Measurements from ENCODE around the gene SLC39A10. TPM values are rescaled to one million over a fixed set of nuclear protein-coding genes. Genes with fewer than 3 reads are reported as not detected.

Gene SLC39A10
- total RNA-seq, 1 experiment from 2014 or later = 167 TPM

DNA sequence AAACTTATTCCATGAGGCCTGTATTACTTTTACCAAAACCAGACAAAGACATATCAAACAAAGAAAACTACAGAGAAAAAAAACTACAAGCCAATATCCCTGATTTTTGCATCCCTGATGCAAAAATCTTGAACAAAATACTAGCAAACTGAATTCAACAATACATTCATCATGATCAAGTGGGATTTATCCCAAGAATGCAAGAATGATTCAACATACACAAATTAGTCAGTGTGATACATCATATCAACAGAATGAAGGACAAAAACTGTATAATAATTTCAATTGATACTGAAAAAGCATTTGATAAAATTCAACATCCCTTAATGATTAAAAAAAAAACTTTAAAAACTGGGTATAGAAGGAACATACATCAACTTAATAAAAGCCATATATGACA is 106.8 kb downstream of the SLC39A10 start:
- no peak for ATAC-seq
- Mint-ChIP-seq H3K27me3 (ENCODE audit: low read depth) (no peaks in the 10 kb centered on the region), H3K27ac (no peak overlapping the region), H3K9me3 (peaks cover 30% of the 10 kb centered on the region), H3K36me3 (peaks cover 6% of the 10 kb centered on the region), H3K4me1 (no peaks in the 10 kb centered on the region), H3K4me3 (no peak overlapping the region)
- TF ChIP-seq, protein P1, sequence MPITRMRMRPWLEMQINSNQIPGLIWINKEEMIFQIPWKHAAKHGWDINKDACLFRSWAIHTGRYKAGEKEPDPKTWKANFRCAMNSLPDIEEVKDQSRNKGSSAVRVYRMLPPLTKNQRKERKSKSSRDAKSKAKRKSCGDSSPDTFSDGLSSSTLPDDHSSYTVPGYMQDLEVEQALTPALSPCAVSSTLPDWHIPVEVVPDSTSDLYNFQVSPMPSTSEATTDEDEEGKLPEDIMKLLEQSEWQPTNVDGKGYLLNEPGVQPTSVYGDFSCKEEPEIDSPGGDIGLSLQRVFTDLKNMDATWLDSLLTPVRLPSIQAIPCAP (CRISPR knock-in tag; IDR thresholded peaks at IDR 0.05) = no peak
- TF ChIP-seq ZNF138 (CRISPR knock-in tag; conservative IDR thresholded peaks at IDR 0.05) (no peak), KAT7 (CRISPR knock-in tag; IDR thresholded peaks at IDR 0.05; ENCODE audit: borderline replicate concordance) (no peak), ELF4 (CRISPR knock-in tag; IDR thresholded peaks at IDR 0.05; ENCODE audit: low read depth) (no peak), MYBL2 (CRISPR knock-in tag; IDR thresholded peaks at IDR 0.05) (no peak), CREB1 (CRISPR knock-in tag; IDR thresholded peaks at IDR 0.05) (no peak)
- TF ChIP-seq, protein P2, sequence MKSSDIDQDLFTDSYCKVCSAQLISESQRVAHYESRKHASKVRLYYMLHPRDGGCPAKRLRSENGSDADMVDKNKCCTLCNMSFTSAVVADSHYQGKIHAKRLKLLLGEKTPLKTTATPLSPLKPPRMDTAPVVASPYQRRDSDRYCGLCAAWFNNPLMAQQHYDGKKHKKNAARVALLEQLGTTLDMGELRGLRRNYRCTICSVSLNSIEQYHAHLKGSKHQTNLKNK (CRISPR knock-in tag; IDR thresholded peaks at IDR 0.05) = no peak
- TF ChIP-seq, protein P3, sequence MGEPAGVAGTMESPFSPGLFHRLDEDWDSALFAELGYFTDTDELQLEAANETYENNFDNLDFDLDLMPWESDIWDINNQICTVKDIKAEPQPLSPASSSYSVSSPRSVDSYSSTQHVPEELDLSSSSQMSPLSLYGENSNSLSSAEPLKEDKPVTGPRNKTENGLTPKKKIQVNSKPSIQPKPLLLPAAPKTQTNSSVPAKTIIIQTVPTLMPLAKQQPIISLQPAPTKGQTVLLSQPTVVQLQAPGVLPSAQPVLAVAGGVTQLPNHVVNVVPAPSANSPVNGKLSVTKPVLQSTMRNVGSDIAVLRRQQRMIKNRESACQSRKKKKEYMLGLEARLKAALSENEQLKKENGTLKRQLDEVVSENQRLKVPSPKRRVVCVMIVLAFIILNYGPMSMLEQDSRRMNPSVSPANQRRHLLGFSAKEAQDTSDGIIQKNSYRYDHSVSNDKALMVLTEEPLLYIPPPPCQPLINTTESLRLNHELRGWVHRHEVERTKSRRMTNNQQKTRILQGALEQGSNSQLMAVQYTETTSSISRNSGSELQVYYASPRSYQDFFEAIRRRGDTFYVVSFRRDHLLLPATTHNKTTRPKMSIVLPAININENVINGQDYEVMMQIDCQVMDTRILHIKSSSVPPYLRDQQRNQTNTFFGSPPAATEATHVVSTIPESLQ (CRISPR knock-in tag; IDR thresholded peaks at IDR 0.05) = no peak
- TF ChIP-seq, protein P4, sequence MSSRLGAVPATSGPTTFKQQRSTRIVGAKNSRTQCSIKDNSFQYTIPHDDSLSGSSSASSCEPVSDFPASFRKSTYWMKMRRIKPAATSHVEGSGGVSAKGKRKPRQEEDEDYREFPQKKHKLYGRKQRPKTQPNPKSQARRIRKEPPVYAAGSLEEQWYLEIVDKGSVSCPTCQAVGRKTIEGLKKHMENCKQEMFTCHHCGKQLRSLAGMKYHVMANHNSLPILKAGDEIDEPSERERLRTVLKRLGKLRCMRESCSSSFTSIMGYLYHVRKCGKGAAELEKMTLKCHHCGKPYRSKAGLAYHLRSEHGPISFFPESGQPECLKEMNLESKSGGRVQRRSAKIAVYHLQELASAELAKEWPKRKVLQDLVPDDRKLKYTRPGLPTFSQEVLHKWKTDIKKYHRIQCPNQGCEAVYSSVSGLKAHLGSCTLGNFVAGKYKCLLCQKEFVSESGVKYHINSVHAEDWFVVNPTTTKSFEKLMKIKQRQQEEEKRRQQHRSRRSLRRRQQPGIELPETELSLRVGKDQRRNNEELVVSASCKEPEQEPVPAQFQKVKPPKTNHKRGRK (CRISPR knock-in tag; IDR thresholded peaks at IDR 0.05; ENCODE audit: borderline replicate concordance) = no peak
- ChIA-PET CTCF (no interaction called here), POLR2A (no interaction called here)
- DNase-seq (ENCODE audit: low spot score) = no peak

DNA sequence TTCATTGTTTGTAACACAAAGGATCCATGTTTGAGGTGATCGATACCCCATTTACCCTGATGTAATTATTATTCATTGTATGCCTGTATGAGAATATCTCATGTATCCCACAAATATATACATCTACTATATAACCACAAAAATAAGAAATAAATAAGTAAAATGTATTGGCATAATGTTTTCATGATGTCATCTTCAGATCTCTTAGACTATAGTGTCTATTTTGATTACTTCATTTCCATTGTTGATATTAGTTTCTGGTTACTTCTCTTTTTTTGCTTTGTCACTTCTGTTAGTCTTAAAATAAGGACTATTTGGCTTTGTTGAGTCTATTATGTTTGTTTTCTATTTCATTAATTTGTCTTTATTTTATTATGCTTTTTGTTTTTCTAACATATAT is 109.7 kb downstream of the SLC39A10 start:
- no peaks in the 10 kb centered on the region for H3K27me3 Mint-ChIP-seq (ENCODE audit: low read depth)
- no peak for DNase-seq (ENCODE audit: low spot score)
- CTCF ChIA-PET = no interaction called here
- peaks cover 34% of the 10 kb centered on the region for H3K9me3 Mint-ChIP-seq
- H3K4me3 Mint-ChIP-seq = no peak overlapping the region
- no peaks in the 10 kb centered on the region for H3K4me1 Mint-ChIP-seq
- H3K27ac Mint-ChIP-seq = no peak overlapping the region
- POLR2A ChIA-PET = no interaction called here
- no peak for ATAC-seq
- peaks cover 6% of the 10 kb centered on the region for H3K36me3 Mint-ChIP-seq
- TF ChIP-seq, protein P5, sequence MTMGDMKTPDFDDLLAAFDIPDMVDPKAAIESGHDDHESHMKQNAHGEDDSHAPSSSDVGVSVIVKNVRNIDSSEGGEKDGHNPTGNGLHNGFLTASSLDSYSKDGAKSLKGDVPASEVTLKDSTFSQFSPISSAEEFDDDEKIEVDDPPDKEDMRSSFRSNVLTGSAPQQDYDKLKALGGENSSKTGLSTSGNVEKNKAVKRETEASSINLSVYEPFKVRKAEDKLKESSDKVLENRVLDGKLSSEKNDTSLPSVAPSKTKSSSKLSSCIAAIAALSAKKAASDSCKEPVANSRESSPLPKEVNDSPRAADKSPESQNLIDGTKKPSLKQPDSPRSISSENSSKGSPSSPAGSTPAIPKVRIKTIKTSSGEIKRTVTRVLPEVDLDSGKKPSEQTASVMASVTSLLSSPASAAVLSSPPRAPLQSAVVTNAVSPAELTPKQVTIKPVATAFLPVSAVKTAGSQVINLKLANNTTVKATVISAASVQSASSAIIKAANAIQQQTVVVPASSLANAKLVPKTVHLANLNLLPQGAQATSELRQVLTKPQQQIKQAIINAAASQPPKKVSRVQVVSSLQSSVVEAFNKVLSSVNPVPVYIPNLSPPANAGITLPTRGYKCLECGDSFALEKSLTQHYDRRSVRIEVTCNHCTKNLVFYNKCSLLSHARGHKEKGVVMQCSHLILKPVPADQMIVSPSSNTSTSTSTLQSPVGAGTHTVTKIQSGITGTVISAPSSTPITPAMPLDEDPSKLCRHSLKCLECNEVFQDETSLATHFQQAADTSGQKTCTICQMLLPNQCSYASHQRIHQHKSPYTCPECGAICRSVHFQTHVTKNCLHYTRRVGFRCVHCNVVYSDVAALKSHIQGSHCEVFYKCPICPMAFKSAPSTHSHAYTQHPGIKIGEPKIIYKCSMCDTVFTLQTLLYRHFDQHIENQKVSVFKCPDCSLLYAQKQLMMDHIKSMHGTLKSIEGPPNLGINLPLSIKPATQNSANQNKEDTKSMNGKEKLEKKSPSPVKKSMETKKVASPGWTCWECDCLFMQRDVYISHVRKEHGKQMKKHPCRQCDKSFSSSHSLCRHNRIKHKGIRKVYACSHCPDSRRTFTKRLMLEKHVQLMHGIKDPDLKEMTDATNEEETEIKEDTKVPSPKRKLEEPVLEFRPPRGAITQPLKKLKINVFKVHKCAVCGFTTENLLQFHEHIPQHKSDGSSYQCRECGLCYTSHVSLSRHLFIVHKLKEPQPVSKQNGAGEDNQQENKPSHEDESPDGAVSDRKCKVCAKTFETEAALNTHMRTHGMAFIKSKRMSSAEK (CRISPR knock-in tag; IDR thresholded peaks at IDR 0.05; ENCODE audit: borderline replicate concordance) = no peak
- no peak for TF ChIP-seq TP53 (CRISPR knock-in tag; IDR thresholded peaks at IDR 0.05)
- TF ChIP-seq ZNF232 (CRISPR knock-in tag; IDR thresholded peaks at IDR 0.05) = no peak
- TF ChIP-seq ATF1 (CRISPR knock-in tag; IDR thresholded peaks at IDR 0.05) = no peak
- no peak for TF ChIP-seq FOXJ3 (CRISPR knock-in tag; IDR thresholded peaks at IDR 0.05; ENCODE audit: borderline replicate concordance)
- no peak for TF ChIP-seq OVOL2 (CRISPR knock-in tag; IDR thresholded peaks at IDR 0.05; ENCODE audit: borderline replicate concordance)
- TF ChIP-seq, protein P6, sequence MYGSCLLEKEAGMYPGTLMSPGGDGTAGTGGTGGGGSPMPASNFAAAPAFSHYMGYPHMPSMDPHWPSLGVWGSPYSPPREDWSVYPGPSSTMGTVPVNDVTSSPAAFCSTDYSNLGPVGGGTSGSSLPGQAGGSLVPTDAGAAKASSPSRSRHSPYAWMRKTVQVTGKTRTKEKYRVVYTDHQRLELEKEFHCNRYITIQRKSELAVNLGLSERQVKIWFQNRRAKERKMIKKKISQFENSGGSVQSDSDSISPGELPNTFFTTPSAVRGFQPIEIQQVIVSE (CRISPR knock-in tag; IDR thresholded peaks at IDR 0.05; ENCODE audit: borderline replicate concordance) = no peak
- TF ChIP-seq ZNF263 (CRISPR knock-in tag; IDR thresholded peaks at IDR 0.05; ENCODE audit: low read depth) = no peak
- no peak for TF ChIP-seq CBFB (CRISPR knock-in tag; IDR thresholded peaks at IDR 0.05; ENCODE audit: low read depth)
- TF ChIP-seq, protein P7, sequence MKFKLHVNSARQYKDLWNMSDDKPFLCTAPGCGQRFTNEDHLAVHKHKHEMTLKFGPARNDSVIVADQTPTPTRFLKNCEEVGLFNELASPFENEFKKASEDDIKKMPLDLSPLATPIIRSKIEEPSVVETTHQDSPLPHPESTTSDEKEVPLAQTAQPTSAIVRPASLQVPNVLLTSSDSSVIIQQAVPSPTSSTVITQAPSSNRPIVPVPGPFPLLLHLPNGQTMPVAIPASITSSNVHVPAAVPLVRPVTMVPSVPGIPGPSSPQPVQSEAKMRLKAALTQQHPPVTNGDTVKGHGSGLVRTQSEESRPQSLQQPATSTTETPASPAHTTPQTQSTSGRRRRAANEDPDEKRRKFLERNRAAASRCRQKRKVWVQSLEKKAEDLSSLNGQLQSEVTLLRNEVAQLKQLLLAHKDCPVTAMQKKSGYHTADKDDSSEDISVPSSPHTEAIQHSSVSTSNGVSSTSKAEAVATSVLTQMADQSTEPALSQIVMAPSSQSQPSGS (CRISPR knock-in tag; IDR thresholded peaks at IDR 0.05; ENCODE audit: borderline replicate concordance, low read depth) = no peak
